Testis (tissue), 2 donors: ENCODE results near the gene SEL1L3.

Experiments
- POLR2A ChIP-seq: fragments of 450-650 bp; IDR thresholded peaks from one replicate; pipeline ENCODE4 v1.6.1; 2017; ENCODE audit warnings: antibody characterized with exemption, mild to moderate bottlenecking, moderate library complexity
- TF ChIP-seq, protein P1 (sequence below), 3 experiments: fragments of 450-650 bp in 2 of 3; fragments of 200-600 bp in 1 of 3; sonication (generic) in 1 of 3; IDR thresholded peaks; one replicate each; pipeline ENCODE4 v1.5.1; 2016 to 2019; ENCODE audit warnings: antibody characterized with exemption in 3 of 3, mild to moderate bottlenecking in 2 of 3, moderate library complexity in 1 of 3

DNA sequence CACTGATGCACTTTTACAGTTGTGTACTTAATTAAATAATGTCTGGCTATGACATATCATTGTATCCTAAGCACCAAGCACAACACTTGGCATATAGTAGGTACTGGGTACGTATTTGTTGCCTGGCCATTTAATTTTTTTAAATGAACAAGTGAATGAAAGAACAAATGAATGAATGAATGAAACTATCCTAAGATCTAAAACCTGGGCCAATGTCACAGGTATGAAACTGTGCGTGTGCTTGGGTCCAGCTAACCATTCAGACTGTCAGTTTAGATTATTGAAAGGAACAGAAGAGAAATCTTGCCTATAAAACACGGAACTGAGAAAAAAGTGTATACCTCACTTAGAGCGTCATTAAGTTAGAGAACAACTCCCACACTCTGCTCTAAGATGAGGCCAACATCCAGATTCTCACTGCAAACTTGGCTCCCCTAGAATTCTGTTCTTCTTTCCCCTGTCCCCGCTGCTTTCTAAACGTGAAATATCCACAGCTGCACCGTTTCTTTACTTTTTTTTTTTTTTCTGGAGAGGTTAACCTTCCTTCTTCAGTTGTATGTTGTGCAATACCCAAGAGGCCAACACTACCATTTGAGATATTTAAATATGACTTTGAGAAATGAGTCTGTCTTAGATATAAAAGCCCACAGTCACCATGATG, 17.3 kb upstream of the SEL1L3 start:
- TF ChIP-seq, protein P1, sequence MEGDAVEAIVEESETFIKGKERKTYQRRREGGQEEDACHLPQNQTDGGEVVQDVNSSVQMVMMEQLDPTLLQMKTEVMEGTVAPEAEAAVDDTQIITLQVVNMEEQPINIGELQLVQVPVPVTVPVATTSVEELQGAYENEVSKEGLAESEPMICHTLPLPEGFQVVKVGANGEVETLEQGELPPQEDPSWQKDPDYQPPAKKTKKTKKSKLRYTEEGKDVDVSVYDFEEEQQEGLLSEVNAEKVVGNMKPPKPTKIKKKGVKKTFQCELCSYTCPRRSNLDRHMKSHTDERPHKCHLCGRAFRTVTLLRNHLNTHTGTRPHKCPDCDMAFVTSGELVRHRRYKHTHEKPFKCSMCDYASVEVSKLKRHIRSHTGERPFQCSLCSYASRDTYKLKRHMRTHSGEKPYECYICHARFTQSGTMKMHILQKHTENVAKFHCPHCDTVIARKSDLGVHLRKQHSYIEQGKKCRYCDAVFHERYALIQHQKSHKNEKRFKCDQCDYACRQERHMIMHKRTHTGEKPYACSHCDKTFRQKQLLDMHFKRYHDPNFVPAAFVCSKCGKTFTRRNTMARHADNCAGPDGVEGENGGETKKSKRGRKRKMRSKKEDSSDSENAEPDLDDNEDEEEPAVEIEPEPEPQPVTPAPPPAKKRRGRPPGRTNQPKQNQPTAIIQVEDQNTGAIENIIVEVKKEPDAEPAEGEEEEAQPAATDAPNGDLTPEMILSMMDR (IDR thresholded peaks at IDR 0.05): no peak
- TF ChIP-seq POLR2A: no peak
